Brain pericyte (primary cell): ENCODE measurements around the gene RANGAP1.

Experiments used
- DNase-seq: peaks from one replicate; pipeline ENCODE4 v3.0.0-alpha.2; 2012; ENCODE audit warnings: low read depth, low spot score

RANGAP1 gene

GRCh38 chr22:41285820-41286638 lies at the start of gene RANGAP1:
Gene RANGAP1, minus strand, starts transcription at chr22:41286187. Its CDS starts 5,143 bp downstream, at chr22:41281044.
- DNase-seq = peak; percentile 97

- DNase-seq = no peak
These were observed 49.1 kb upstream of the RANGAP1 start for GRCh38 chr22:41334951-41335635.

GRCh38 chr22:41334215-41334614 lies 48.2 kb upstream of the RANGAP1 start:
- no peak for DNase-seq

- DNase-seq = no peak
These were observed 47.8 kb upstream of the RANGAP1 start for GRCh38 chr22:41333806-41334205.

- DNase-seq = no peak
These were observed 46.4 kb upstream of the RANGAP1 start for GRCh38 chr22:41332217-41332939.

- no peak for DNase-seq
These were observed 44.2 kb upstream of the RANGAP1 start for GRCh38 chr22:41330169-41330568.

GRCh38 chr22:41327124-41327523 lies 41.1 kb upstream of the RANGAP1 start:
- no peak for DNase-seq

- no peak for DNase-seq
These were observed 39.0 kb upstream of the RANGAP1 start for GRCh38 chr22:41324821-41325528.

- no peak for DNase-seq
These were observed 34.6 kb upstream of the RANGAP1 start for GRCh38 chr22:41320416-41321240.

- DNase-seq = no peak
These were observed 29.6 kb upstream of the RANGAP1 start for GRCh38 chr22:41315586-41315985.

GRCh38 chr22:41314821-41315220 lies 28.8 kb upstream of the RANGAP1 start:
- DNase-seq = no peak

GRCh38 chr22:41311487-41311886 lies 25.5 kb upstream of the RANGAP1 start:
- DNase-seq = no peak

GRCh38 chr22:41310336-41310735 lies 24.3 kb upstream of the RANGAP1 start:
- no peak for DNase-seq

GRCh38 chr22:41308544-41308947 lies 22.6 kb upstream of the RANGAP1 start:
- DNase-seq = no peak

- no peak for DNase-seq
These were observed 22.1 kb upstream of the RANGAP1 start for GRCh38 chr22:41308054-41308453.

- no peak for DNase-seq
These were observed 19.7 kb upstream of the RANGAP1 start for GRCh38 chr22:41305646-41306045.

GRCh38 chr22:41302811-41303210 lies 16.8 kb upstream of the RANGAP1 start:
- no peak for DNase-seq

GRCh38 chr22:41302021-41302767 lies 16.2 kb upstream of the RANGAP1 start:
- no peak for DNase-seq

- DNase-seq = no peak
These were observed 15.4 kb upstream of the RANGAP1 start, which contains the start of gene ZC3H7B for GRCh38 chr22:41301085-41302020. Gene ZC3H7B, plus strand, starts transcription at chr22:41301525. Its CDS starts 19,136 bp downstream, at chr22:41320661.
